Right renal cortex interstitium (tissue), 3 donors: ENCODE results near the gene PCDHGC3. TPM values are rescaled to one million over a fixed set of nuclear protein-coding genes. Genes with fewer than 3 reads are reported as not detected.

ENCODE experiments used
- DNase-seq, 3 donors: peaks; one replicate each; pipeline ENCODE4 v3.0.0-alpha.2; 2013; ENCODE audit warnings: low read depth in 3 of 3, low spot score in 2 of 3
- polyA plus RNA-seq, 3 donors: library from polyadenylated mRNA; unstranded; fragments of 120-200 nt; gene quantifications; one replicate each; pipeline ENCODE4 v1.2.1, GENCODE V29; 2013; ENCODE audit not compliant: insufficient read length in 3 of 3

PCDHGC3 gene
- polyA plus RNA-seq, 3 donors, result 103 to 113 (median 107) TPM

DNA sequence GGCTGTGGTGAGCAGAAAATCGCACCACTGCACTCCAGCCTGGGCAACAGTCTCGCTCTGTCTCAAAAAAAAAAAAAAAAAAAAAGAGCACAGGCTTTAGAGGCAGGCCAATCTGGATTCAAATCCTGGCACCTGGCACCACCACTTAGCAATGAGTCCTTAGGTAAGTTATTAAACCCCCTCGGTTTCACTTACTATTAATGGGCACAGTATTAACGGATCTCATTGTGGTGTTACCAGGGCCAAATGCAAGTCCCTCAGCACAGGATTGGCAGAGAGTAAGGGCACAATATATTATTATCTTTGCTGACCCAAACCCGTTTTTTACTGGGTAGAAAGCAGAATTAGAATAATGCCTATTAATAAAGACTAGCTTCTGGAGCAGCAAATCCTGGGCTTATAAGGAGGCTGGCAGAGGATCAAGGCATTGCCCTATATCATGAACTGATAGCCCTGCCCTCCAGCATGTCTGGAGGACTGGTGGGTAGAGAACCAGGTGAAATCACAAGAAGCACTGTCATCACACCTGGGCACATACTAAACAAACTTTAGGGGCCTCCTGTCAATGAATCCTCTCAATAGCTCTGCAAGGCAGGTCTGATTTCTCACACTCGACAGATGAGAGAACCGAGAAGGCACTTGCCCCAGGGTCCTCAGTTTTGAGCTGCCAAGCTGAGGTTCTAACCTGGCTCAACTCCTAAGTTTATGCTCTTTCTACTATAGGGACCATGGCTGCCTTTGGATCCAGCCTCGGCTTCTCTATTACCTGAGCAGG lies 30.8 kb downstream of the PCDHGC3 start:
- DNase-seq, result no peak

DNA sequence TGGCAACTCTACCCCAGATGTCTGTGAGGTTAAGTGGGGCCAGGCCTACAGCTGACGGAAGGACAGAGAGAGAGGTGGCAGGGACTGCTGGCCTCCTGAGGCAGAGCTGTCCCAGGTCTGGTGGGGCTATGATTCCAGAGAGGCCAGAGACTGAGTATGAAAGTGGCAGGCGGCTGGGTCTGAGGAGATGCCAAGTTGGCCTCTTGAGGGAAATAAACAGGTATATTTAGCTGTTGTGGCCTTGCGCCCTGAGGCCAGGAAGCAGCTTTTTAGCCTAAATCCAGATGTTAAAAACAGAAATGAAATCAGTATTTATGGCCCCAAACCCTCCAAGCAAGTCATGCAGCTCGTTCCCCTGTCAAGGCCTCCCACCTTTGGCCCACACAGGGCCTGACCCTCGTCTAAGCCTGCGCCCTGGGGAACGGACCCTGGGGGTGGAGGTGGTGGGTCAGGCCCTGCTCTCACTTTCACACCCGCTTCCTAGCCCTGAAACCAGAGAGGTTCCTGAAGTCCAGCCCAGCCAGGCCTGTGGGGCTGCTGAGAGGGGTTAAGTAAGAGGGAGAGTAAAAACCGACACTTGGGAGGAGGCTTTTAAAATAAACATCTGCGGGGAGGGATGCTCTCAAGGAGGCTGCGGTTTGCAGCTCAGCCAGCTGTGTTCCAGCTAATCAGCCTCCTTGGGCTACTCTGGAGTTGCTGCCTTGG lies 31.8 kb downstream of the PCDHGC3 start:
- no peak for DNase-seq

DNA sequence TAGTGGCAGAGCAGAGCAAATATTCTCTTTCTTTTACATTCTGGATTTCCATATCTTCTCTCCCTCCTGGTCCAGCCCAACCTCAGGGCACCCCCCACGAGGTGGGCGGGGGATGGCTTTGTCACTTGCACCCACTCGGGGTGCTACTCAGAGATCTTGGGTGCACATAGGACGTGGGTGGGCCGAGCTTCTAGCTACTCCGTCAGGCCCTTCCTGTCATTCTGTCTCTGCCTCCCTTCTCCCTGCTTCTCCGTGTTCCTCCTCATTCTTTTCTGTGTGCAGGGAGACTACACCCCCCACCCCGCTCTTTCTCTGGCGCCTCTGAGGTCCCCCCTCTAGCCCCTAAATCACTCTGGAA lies 32.7 kb downstream of the PCDHGC3 start:
- DNase-seq, result no peak

DNA sequence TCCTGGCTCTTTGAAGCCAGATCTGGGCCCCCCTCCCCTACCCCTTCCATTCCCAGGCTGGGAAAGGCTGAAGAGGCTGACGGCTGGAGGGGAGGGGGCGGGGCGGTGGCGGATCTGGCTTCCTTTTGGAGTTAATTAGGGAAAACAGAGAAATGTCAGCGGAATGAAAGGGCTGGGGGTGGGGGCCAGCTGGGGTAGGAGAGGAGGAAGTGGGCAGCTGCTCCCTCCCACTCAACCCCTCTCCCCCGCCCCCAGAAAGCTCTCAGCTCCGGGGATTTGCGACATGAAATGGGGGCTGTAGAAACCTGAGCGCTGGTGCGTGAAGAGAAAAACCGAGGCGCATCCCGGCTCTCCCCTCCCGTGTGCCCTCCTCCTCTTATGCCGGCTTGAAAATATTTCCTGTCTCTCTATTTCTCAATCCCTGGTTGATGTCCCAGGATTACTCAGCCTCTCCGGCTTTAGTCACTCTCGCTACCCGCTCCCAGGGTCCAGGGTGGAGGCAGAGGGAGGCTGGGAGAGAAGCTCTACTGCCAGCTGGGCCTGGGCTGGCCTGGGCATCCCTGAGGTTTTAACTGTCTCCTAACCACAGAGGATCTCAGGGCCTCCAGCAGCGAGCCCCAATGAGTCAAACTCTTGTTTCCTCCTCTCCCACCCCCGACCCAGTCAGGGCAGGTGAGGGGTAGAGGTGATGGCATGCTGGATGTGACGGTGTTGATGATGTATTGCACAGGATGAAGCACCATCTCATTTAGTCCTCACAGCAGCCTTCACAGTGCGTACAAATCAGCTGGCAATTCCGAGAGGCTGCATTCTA lies 33.2 kb downstream of the PCDHGC3 start:
- DNase-seq, result no peak

DNA sequence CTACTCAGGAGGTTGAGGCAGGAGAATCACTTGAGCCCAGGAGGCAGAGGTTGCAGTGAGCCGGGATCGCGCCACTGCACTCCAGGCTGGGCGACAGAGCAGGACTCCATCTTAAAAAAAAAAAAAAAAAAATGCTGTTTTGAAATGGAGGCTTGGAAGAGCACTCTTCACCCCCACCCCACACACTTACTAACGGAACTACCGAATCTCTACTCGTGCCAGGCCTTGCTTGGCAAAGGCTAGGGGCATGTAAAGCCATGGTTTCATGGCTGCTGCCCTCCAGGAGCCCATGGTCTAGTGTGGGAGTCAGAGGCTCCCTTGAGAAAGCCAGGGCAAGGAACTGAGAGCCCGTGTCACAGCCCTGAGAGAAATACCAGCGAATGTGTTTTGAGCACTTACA lies 34.4 kb downstream of the PCDHGC3 start:
- no peak for DNase-seq

DNA sequence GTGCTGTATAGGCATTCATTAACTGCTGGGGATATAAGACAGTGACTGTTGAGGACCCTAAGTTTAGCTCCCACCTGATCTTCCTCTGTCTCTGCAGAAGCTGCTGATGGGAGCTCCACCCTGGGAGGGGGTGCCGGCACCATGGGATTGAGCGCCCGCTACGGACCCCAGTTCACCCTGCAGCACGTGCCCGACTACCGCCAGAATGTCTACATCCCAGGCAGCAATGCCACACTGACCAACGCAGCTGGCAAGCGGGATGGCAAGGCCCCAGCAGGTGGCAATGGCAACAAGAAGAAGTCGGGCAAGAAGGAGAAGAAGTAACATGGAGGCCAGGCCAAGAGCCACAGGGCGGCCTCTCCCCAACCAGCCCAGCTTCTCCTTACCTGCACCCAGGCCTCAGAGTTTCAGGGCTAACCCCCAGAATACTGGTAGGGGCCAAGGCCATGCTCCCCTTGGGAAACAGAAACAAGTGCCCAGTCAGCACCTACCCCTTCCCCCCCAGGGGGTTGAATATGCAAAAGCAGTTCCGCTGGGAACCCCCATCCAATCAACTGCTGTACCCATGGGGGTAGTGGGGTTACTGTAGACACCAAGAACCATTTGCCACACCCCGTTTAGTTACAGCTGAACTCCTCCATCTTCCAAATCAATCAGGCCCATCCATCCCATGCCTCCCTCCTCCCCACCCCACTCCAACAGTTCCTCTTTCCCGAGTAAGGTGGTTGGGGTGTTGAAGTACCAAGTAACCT lies 35.3 kb downstream of the PCDHGC3 start:
- no peak for DNase-seq

DNA sequence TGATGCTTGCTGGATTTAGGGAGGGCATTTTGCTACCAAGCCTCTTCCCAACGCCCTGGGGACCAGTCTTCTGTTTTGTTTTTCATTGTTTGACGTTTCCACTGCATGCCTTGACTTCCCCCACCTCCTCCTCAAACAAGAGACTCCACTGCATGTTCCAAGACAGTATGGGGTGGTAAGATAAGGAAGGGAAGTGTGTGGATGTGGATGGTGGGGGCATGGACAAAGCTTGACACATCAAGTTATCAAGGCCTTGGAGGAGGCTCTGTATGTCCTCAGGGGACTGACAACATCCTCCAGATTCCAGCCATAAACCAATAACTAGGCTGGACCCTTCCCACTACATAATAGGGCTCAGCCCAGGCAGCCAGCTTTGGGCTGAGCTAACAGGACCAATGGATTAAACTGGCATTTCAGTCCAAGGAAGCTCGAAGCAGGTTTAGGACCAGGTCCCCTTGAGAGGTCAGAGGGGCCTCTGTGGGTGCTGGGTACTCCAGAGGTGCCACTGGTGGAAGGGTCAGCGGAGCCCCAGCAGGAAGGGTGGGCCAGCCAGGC lies 36.1 kb downstream of the PCDHGC3 start:
- no peak for DNase-seq

DNA sequence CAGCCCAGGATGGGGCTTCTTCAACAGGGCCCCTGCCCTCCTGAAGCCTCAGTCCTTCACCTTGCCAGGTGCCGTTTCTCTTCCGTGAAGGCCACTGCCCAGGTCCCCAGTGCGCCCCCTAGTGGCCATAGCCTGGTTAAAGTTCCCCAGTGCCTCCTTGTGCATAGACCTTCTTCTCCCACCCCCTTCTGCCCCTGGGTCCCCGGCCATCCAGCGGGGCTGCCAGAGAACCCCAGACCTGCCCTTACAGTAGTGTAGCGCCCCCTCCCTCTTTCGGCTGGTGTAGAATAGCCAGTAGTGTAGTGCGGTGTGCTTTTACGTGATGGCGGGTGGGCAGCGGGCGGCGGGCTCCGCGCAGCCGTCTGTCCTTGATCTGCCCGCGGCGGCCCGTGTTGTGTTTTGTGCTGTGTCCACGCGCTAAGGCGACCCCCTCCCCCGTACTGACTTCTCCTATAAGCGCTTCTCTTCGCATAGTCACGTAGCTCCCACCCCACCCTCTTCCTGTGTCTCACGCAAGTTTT lies 36.7 kb downstream of the PCDHGC3 start:
- DNase-seq, result no peak

DNA sequence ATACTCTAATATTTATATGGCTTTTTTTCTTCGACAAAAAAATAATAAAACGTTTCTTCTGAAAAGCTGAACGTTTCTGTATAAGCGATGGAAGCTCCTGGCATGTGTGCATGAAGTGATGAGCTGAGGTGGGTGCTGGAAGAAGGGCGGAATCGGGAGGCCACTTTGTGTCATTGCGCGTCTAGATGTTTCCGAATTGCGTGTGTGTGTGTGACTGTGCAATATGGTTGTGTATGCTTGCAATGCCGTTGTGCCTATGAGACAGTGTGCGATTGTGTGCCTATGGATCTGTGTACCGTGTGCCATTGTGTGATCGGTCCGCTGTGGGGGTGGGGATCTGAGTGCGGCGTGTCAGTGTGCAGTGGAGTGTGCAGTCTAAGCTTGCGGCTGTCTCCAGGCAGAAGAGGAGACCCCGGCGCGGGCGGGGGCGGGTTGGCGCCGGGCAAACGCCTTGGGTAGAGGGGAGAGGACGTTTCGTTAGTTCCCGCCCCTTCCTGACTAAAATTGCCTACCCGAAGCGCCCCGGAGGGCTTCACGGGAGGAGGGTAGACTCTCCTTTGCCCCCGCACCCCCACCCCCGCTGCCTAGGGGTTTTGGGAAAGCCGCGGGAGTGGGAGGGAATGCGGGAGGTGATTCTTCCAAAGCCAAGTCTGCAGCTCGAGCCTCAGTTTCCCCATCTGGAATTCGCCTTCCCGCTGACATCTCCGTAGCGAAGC lies 37.3 kb downstream of the PCDHGC3 start:
- no peak for DNase-seq

DNA sequence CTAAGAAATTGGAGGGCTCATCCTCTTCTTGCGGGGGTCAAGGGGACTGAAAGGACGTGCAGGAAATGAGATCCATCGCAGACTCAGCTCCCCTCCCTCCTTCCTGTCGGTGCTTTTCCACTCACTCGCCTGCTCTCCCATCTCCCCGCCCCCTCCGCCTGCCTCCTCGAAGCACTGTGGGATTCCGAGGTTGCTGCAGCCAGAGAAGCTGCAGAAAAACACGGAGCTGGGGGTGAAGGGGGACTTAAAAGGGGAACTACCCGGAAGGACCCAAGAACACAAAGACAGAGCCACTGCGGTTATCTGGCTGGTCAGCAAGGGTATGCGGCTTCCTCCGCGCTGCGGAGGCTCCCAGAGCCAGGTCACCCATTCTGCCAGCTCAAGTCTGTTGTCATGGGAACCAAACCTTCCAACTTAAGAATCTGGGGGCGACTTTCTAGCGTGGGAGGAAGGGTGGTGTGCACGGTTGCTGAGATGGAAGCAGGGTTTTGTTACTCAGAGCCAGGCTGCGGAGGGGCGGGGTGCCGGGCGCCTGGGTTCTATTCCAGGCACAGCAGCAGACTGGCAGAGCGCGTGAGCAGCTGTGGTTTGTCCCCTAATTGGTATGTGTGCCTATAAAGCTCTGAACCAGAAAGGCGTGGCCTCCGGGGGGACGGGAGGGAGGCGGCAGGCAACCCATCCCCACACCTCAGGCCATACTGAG lies 38.0 kb downstream of the PCDHGC3 start:
- DNase-seq, result peak in 1 of 3 donors; percentile 75

DNA sequence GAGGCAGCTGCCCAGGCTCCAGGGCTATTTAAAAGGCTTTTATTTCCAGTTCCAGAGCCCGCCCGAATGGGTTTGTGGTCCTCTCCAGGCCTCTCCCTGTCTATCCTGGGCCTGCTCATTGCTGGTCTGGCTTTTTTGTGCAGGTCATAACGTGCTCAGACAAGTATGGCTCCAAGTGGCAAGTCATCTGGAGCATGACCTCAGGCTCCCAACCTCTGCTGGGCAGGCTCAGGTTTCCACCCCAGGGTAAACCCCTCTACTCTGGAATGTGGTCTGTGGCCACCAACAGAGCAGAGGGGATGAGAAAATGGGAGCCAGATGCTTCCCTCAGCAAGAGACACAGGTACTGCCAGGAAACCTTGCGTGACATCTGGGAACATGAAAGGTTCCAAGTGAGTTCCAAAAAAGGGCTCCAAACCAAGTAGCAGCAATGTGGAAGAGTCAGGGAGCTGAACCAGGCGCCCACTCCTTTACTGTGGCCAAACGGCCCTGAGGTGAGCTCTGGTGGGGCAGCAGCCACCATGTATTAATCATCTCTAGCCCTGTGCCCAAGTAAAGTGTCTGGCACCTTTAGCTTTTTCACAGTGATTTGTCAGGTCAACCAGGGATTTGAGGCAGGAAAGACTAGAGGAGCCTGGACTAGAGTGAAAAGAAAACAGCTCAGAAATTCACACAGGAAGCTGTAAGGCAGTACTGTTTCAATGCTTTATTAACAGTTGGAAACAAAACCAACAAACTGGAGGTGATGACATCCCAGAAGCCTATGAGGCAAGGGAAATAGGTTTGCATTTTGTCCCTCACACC lies 38.8 kb downstream of the PCDHGC3 start:
- DNase-seq, result no peak

DNA sequence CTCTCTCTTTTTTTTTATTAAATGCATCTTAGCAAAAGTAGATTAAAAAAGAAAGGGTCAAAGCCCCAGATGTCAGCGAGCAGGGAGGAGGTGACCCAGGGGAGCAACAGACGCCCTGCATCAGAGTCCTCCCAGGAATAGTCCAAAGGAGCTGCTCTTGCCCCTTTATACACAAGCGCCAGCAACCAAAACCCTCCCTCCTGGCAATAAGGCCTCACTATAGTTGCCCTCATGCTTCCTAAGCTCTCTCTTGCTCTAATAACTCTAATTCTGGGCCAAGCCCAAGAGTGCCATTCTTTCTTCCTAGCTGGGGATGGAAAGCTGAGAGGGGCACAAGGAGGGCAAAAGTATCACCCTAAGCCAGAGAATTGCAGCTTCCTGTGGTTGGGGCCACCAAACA lies 39.4 kb downstream of the PCDHGC3 start:
- no peak for DNase-seq

DNA sequence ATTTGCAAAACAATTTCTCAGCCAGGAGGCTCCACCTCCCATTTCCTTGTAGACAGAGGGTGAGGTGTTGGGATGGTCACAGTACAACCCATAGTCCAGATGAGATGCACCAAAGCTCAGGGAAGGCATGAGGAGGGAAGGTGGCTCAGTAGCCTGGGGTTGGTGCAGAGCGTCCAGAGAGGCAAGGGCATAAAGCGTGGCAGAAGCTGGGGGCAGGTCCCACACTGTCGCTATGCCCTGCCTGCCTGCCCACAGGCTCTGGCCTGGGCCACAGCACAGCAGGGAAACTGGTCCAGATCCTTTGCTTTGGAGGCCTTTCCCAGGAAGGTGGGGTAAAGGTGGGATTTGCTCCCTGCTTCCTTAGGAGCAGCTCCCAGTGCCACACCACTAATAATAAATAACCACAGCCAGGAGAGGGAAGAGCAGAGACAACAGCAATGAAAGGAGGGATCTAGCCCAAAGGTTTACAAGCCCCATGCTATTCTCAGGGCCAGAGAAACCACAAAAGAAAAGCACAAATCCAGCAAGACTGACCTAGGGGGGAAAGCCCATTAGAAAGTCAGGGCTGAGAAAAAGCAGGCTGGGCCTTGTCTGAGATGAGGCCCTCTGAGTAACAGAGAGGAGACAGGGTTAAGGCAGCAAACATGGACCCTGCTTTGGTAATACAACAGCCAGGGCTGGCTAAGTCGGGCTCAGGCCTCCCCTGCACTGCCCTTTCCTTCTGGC lies 40.3 kb downstream of the PCDHGC3 start:
- DNase-seq, result no peak

DNA sequence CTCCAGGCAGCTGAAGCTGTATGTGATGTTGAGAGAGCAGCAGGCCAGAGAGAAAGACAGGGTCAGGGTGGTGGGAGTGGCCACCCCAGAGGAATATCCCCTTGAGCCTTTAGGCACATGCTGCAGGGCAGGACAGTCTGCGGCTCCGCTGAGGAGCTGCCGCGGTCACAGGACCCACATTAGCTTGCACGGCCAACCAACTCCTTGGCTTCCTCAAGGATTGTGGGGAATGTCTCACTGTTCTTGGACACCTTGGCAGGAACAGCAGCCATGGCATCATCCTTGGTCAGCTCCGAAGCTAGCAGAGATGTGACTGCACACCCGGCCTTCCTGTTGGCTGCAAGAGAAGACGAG lies 40.9 kb downstream of the PCDHGC3 start:
- DNase-seq, result no peak

DNA sequence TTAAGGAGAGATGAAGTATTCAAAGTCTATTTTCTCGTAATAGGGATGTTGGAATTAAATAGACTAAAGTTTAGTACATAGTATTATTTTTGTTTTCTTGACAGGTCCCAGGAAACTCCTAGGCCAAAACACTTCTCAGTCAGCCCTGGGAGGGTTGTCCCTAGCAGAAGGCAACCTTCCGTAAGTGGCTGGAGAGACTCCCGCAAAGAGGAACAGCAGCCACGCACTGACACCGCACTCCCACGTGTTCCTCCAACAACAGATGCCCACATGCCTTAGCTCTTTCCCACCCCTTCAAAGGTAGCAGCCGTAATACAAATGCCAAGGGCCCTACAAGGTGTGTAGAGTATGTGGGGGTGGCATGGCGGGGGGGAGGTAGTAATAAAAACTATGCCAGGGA lies 41.5 kb downstream of the PCDHGC3 start:
- no peak for DNase-seq

DNA sequence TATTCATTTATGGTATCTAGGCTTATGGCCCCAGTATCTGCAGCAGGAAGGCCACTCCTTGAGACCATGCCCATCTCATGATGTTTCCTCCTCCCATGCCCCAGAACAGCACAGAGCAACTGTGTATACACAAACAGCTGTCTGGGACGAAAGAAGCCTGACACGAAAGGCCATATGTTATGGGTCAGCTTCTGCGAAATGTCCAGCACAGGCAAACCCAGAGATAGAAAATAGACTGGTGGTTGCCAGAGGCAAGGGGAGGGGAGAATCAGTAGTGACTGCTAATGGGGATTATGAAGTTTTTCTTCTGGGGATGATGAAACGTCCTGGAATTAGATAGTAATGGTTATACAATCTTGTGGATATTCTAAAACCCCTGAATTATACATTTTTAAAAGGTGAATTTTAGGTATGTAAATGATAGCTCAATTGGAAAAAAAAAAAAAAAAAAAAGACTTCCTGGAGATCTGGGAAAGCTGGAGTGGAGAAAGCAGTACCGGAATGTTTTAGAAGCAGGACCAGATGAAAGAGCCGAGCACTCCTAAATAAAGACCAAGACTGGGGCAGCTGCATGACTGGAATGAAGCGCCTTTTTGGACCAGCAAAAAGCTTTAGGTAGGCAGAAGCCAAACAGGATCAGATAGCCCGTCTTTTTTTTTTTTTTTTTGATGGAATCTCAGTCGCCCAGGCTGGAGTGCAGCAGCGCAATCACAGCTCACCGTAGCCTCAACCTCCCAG lies 42.3 kb downstream of the PCDHGC3 start:
- DNase-seq, result no peak

DNA sequence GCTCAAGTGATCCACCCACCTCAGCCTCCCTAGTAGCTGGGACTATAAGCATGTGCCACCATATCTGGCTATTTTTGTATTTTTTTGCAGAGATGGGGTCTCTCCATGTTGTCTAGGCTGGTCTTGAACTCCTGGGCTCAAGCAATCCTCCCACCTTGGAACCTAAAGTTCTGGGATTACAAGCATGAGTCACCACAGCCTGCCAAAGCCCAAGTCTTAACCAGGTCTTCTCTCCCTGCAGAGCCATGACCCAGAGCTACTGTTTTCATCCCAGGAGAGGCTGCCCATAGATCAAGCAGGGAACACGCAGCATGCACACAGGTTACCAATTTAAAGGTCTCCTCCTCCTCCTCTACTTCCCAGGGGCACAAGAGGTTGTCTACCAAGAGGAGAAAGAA lies 42.9 kb downstream of the PCDHGC3 start:
- DNase-seq, result no peak
